K562 (cell line): ENCODE measurements around the gene RCOR1. TPM values are rescaled to one million over a fixed set of nuclear protein-coding genes. Genes with fewer than 3 reads are reported as not detected.
A peak's percentile ranks its signal among the peaks of the same experiment; 100 is the strongest.

ENCODE experiments used
- ADNP ChIP-seq: fragments of 200-800 bp; sonication (Bioruptor generic); IDR thresholded peaks from 2 replicates; pipeline ENCODE4 v1.6.1; 2016; ENCODE audit warnings: missing genetic modification characterization, missing compliant biosample characterization
- CUX1 ChIP-seq: fragments of 200-800 bp; sonication (Bioruptor generic); IDR thresholded peaks from 2 replicates; pipeline ENCODE4 v1.6.1; 2016; ENCODE audit warnings: missing genetic modification characterization, missing compliant biosample characterization
- FOSL1 ChIP-seq: fragments of 200-800 bp; sonication (Bioruptor generic); conservative IDR thresholded peaks from 2 replicates; pipeline ENCODE4 v1.6.1; 2016; ENCODE audit warnings: missing genetic modification characterization, missing compliant biosample characterization
- HDAC3 ChIP-seq: fragments of 450-650 bp; IDR thresholded peaks from 2 replicates; pipeline ENCODE4 v1.6.1; 2018; ENCODE audit warnings: borderline replicate concordance, mild to moderate bottlenecking, moderate library complexity; ENCODE audit not compliant: partially characterized antibody
- LEF1 ChIP-seq: fragments of 450-650 bp; IDR thresholded peaks from 2 replicates; pipeline ENCODE4 v1.6.1; 2016; ENCODE audit warnings: mild to moderate bottlenecking
- MCM5 ChIP-seq: fragments of 450-650 bp; IDR thresholded peaks from 2 replicates; pipeline ENCODE4 v1.6.1; 2016; ENCODE audit warnings: low read depth
- MXI1 ChIP-seq: IDR thresholded peaks from 2 replicates; pipeline ENCODE4 v1.6.1; 2011; ENCODE audit warnings: low read depth, mild to moderate bottlenecking, improper control_type of control experiment, low read length
- NR0B1 ChIP-seq: fragments of 450-650 bp; IDR thresholded peaks from one replicate; pipeline ENCODE4 v1.6.1; 2018; ENCODE audit warnings: mild to moderate bottlenecking, moderate library complexity; ENCODE audit not compliant: partially characterized antibody
- PHB ChIP-seq: fragments of 250-450 bp; sonication (Bioruptor Pico); IDR thresholded peaks from 2 replicates; pipeline ENCODE4 v1.5.0; 2021
- RBM25 ChIP-seq: fragments of 200-400 bp; formaldehyde crosslinking; IDR thresholded peaks from 2 replicates; pipeline ENCODE4 v1.6.1; 2018; ENCODE audit warnings: low read length, low read depth, moderate library complexity; ENCODE audit not compliant: severe bottlenecking
- SMAD4 ChIP-seq: fragments of 250-450 bp; sonication (Bioruptor Pico); conservative IDR thresholded peaks from 2 replicates; pipeline ENCODE4 v1.8.0; 2021; ENCODE audit warnings: inconsistent platforms, mild to moderate bottlenecking, moderate library complexity
- TOE1 ChIP-seq, 2 experiments: fragments of 450-650 bp in 1 of 2; sonication (generic) in 1 of 2; formaldehyde crosslinking in 1 of 2; IDR thresholded peaks; 2 replicates each; pipeline versions ENCODE4 v1.7.1 to v1.8.0; 2016 to 2022; ENCODE audit warnings: borderline replicate concordance in 2 of 2, mild to moderate bottlenecking in 2 of 2, antibody characterized with exemption in 1 of 2, inconsistent platforms in 1 of 2, low read depth in 1 of 2, missing genetic modification reagents in 1 of 2, moderate library complexity in 1 of 2
- UBTF ChIP-seq, 2 experiments: IDR thresholded peaks; 2 replicates each; pipeline ENCODE4 v1.6.1; 2012; ENCODE audit warnings: improper control_type of control experiment in 2 of 2, low read depth in 2 of 2, low read length in 2 of 2, borderline replicate concordance in 1 of 2
- ZBTB1 ChIP-seq: sonication (generic); formaldehyde crosslinking; IDR thresholded peaks from 2 replicates; pipeline ENCODE4 v1.8.1; 2023; ENCODE audit warnings: missing genetic modification reagents, low read depth, mild to moderate bottlenecking, borderline replicate concordance
- ZBTB26 ChIP-seq: fragments of 450-650 bp; formaldehyde crosslinking; IDR thresholded peaks from 2 replicates; pipeline ENCODE4 v1.4.0; 2022; ENCODE audit warnings: missing genetic modification characterization
- ZBTB7A ChIP-seq: IDR thresholded peaks from 2 replicates; pipeline ENCODE4 v1.6.1; 2011; ENCODE audit warnings: low read depth, mild to moderate bottlenecking, low read length, moderate library complexity, borderline replicate concordance; ENCODE audit not compliant: control insufficient read depth
- ZNF764 ChIP-seq: fragments of 250-450 bp; sonication (Bioruptor Pico); IDR thresholded peaks from 2 replicates; pipeline ENCODE4 v1.4.0; 2020; ENCODE audit warnings: low read depth, mild to moderate bottlenecking, moderate library complexity
- ZNF766 ChIP-seq: fragments of 200-800 bp; sonication (Bioruptor generic); conservative IDR thresholded peaks from 2 replicates; pipeline ENCODE4 v1.6.1; 2016; ENCODE audit warnings: missing genetic modification characterization, missing compliant biosample characterization
- polyA plus RNA-seq, 8 experiments: library from polyadenylated mRNA; depleted of rRNA in 4 of 8; stranded (reverse) in 5 of 8; unstranded in 3 of 8; fragments of >200 nt; fragmentation: Nextera tagmentation in 2 of 8; fragmentation: Illumina TruSeq in 1 of 8; extraction: Ambion mirVana in 2 of 8; extraction: Trizol in 1 of 8; gene quantifications; 2 replicates each; pipeline versions ENCODE4 v1.2.1 to v1.2.3, GENCODE V29; 2011 to 2014; ENCODE audit warnings: inconsistent platforms in 1 of 8, missing spikeins in 1 of 8
- total RNA-seq, 7 experiments: library from RNA; depleted of rRNA in 6 of 7; stranded (reverse); fragments of >200 nt in 6 of 7; fragmentation: Illumina TruSeq in 2 of 7; extraction: Trizol in 2 of 7; gene quantifications; 2 replicates each; pipeline versions ENCODE4 v1.2.1 to v1.2.3, GENCODE V29; 2011 to 2021; ENCODE audit warnings: low replicate concordance in 1 of 7

Gene RCOR1
- total and polyA plus RNA-seq, 9 of the 15 experiments (the other 6 are each of a cell fraction or from before 2014, with no cell fraction given), result 8.5 to 47.9 (median 20.9) TPM

GRCh38 chr14:102629011-102629444 is 36.6 kb downstream of the RCOR1 start (continued):
- no peak for TF ChIP-seq HDAC3
- peak; percentile 68; the same call in 1 of the 2 replicates for TF ChIP-seq LEF1
- no peak for TF ChIP-seq UBTF (IDR thresholded peaks at IDR 0.05; ENCODE audit: borderline replicate concordance in 1 of 2, low read depth in 2 of 2, low read length in 2 of 2)
- no peak for TF ChIP-seq TOE1 (IDR thresholded peaks at IDR 0.05; ENCODE audit: borderline replicate concordance)
- no peak for TF ChIP-seq TOE1 (CRISPR knock-in tag; IDR thresholded peaks at IDR 0.05; ENCODE audit: borderline replicate concordance, low read depth)
- no peak for TF ChIP-seq ADNP
- TF ChIP-seq PHB, result no peak
- no peak for TF ChIP-seq CUX1 (CRISPR knock-in tag)
- no peak for TF ChIP-seq SMAD4
- TF ChIP-seq ZNF764 (CRISPR knock-in tag), result no peak
- TF ChIP-seq MCM5, result no peak
- peak; percentile 38 for TF ChIP-seq FOSL1 (tag)
- TF ChIP-seq ZBTB26 (CRISPR knock-in tag), result no peak
- no peak for TF ChIP-seq ZBTB1 (CRISPR knock-in tag)
- no peak for TF ChIP-seq ZNF766
- no peak for TF ChIP-seq NR0B1
- TF ChIP-seq MXI1, result no peak
- no peak for TF ChIP-seq RBM25
- no peak for TF ChIP-seq ZBTB7A
